Mesenchymal stem cell (in vitro differentiated cells and primary cell): ENCODE measurements around the gene NVL.
A peak's percentile ranks its signal among the peaks of the same experiment; 100 is the strongest.

Experiments used
- DNase-seq: peaks from one replicate; pipeline ENCODE4 v3.0.0-alpha.2; 2013
- H2AFZ ChIP-seq: one replicate; pipeline ENCODE4 v1.6.1; 2013; ENCODE audit warnings: low read depth, mild to moderate bottlenecking, control low read depth, inconsistent platforms, low read length, moderate library complexity
- H2AK5ac ChIP-seq: 2 replicates; pipeline ENCODE4 v1.6.1; 2013; ENCODE audit warnings: low read length, moderate library complexity, mild to moderate bottlenecking, inconsistent platforms; ENCODE audit not compliant: severe bottlenecking
- H2BK120ac ChIP-seq: one replicate; pipeline ENCODE4 v1.6.1; 2013; ENCODE audit warnings: low read depth, mild to moderate bottlenecking, inconsistent platforms, low read length, moderate library complexity
- H2BK12ac ChIP-seq, 2 experiments: one replicate each; pipeline ENCODE4 v1.6.1; 2013; ENCODE audit warnings: inconsistent platforms in 2 of 2, low read length in 2 of 2, mild to moderate bottlenecking in 2 of 2, moderate library complexity in 2 of 2, control low read depth in 1 of 2
- H2BK15ac ChIP-seq: one replicate; pipeline ENCODE4 v1.6.1; 2013; ENCODE audit warnings: mild to moderate bottlenecking, low read depth, inconsistent platforms; ENCODE audit not compliant: poor library complexity, severe bottlenecking
- H2BK5ac ChIP-seq: 2 replicates; pipeline ENCODE4 v1.6.1; 2013; ENCODE audit warnings: low read depth, mild to moderate bottlenecking, low read length, control low read depth, inconsistent platforms; ENCODE audit not compliant: poor library complexity, severe bottlenecking
- H3K14ac ChIP-seq, 2 experiments: one replicate each; pipeline ENCODE4 v1.6.1; 2013; ENCODE audit warnings: inconsistent platforms in 2 of 2, low read length in 2 of 2, control low read depth in 1 of 2, mild to moderate bottlenecking in 1 of 2, moderate library complexity in 1 of 2
- H3K18ac ChIP-seq, 2 experiments: one replicate each; pipeline ENCODE4 v1.6.1; 2013; ENCODE audit warnings: inconsistent platforms in 2 of 2, low read length in 2 of 2, control low read depth in 1 of 2, low read depth in 1 of 2, mild to moderate bottlenecking in 1 of 2
- H3K23ac ChIP-seq, 2 experiments: one replicate each; pipeline ENCODE4 v1.6.1; 2013; ENCODE audit warnings: inconsistent platforms in 2 of 2, low read length in 2 of 2, mild to moderate bottlenecking in 2 of 2, moderate library complexity in 2 of 2, control low read depth in 1 of 2
- H3K27ac ChIP-seq: 2 replicates; pipeline ENCODE4 v1.5.1; 2013; ENCODE audit warnings: mild to moderate bottlenecking, moderate library complexity, low read length, control low read depth, inconsistent platforms; ENCODE audit not compliant: poor library complexity, severe bottlenecking
- H3K27me3 ChIP-seq, 2 experiments: 2 replicates each; pipeline versions ENCODE4 v1.6.1 to v1.7.0; 2013; ENCODE audit warnings: low read length in 2 of 2, mild to moderate bottlenecking in 2 of 2, moderate library complexity in 2 of 2, control low read depth in 1 of 2, inconsistent platforms in 1 of 2; ENCODE audit not compliant: control insufficient read depth in 1 of 2, insufficient read depth in 1 of 2
- H3K36me3 ChIP-seq, 2 experiments: 2 replicates each; pipeline versions ENCODE4 v1.6.1 to v1.7.0; 2013; ENCODE audit warnings: low read length in 2 of 2, control low read depth in 1 of 2, inconsistent platforms in 1 of 2, low read depth in 1 of 2, mild to moderate bottlenecking in 1 of 2; ENCODE audit not compliant: insufficient read depth in 2 of 2, control insufficient read depth in 1 of 2
- H3K4ac ChIP-seq, 2 experiments: one replicate each; pipeline ENCODE4 v1.6.1; 2013; ENCODE audit warnings: inconsistent platforms in 2 of 2, low read length in 2 of 2, mild to moderate bottlenecking in 2 of 2, moderate library complexity in 2 of 2, control low read depth in 1 of 2, low read depth in 1 of 2
- H3K4me1 ChIP-seq: 2 replicates; pipeline ENCODE4 v1.6.1; 2013; ENCODE audit warnings: low read depth, low read length, control low read depth; ENCODE audit not compliant: control insufficient read depth, insufficient read depth
- H3K4me2 ChIP-seq: 2 replicates; pipeline ENCODE4 v1.6.1; 2013; ENCODE audit warnings: low read length, mild to moderate bottlenecking, inconsistent platforms; ENCODE audit not compliant: poor library complexity, severe bottlenecking
- H3K4me3 ChIP-seq, 2 experiments: 2 replicates each; pipeline versions ENCODE4 v1.5.1 to v1.7.0; 2013; ENCODE audit warnings: low read length in 2 of 2, mild to moderate bottlenecking in 2 of 2, control low read depth in 1 of 2, low read depth in 1 of 2; ENCODE audit not compliant: insufficient read depth in 1 of 2
- H3K79me1 ChIP-seq: replicated peaks from 2 replicates; pipeline ENCODE4 v1.6.1; 2013; ENCODE audit warnings: mild to moderate bottlenecking, control low read depth, low read length, inconsistent platforms; ENCODE audit not compliant: poor library complexity, severe bottlenecking
- H3K9ac ChIP-seq: 2 replicates; pipeline ENCODE4 v1.7.0; 2013; ENCODE audit warnings: mild to moderate bottlenecking, low read length, moderate library complexity
- H3K9me3 ChIP-seq: 2 replicates; pipeline ENCODE4 v1.7.0; 2013; ENCODE audit warnings: mild to moderate bottlenecking, low read length; ENCODE audit not compliant: control insufficient read depth
- H4K8ac ChIP-seq: one replicate; pipeline ENCODE4 v1.6.1; 2013; ENCODE audit warnings: inconsistent platforms, mild to moderate bottlenecking, low read length, moderate library complexity
- H4K91ac ChIP-seq: one replicate; pipeline ENCODE4 v1.6.1; 2013; ENCODE audit warnings: mild to moderate bottlenecking, low read length, inconsistent platforms
- WGBS: methylation state at CpG from one replicate; pipeline ENCODE4 v1.1.7; 2013; ENCODE audit warnings: mixed read lengths; 5-methylcytosine and 5-hydroxymethylcytosine counted together

The NVL gene

GRCh38 chr1:224217655-224218623 lies 112.0 kb downstream of the NVL start:
- H3K9me3 ChIP-seq = no peaks in the 10 kb centered on the region
- H3K4me1 ChIP-seq = peaks cover 7% of the 10 kb centered on the region
- no peak overlapping the region for H2BK5ac ChIP-seq
- no peak overlapping the region for H2BK15ac ChIP-seq
- no peak overlapping the region for H3K4me3 ChIP-seq
- no peak overlapping the region for H3K4me2 ChIP-seq
- H2AK5ac ChIP-seq = no peak overlapping the region
- no peak overlapping the region for H4K8ac ChIP-seq
- H3K18ac ChIP-seq = no peak overlapping the region
- no peaks in the 10 kb centered on the region for H3K36me3 ChIP-seq
- H3K27ac ChIP-seq = peak overlapping the region; percentile 45
- no peak overlapping the region for H2AFZ ChIP-seq
- H3K23ac ChIP-seq = no peak overlapping the region
- H3K27me3 ChIP-seq = no peaks in the 10 kb centered on the region
- H3K9ac ChIP-seq = no peak overlapping the region
- no peaks in the 10 kb centered on the region for H3K79me1 ChIP-seq
- H4K91ac ChIP-seq = no peak overlapping the region
- no peak overlapping the region for H2BK120ac ChIP-seq
- H3K14ac ChIP-seq = no peak overlapping the region
- H2BK12ac ChIP-seq = no peak overlapping the region
- DNase-seq = no peak
- WGBS = 93% methylated on average over 11 of the region's 11 CpGs
- no peak overlapping the region for H3K4ac ChIP-seq

- Histone ChIP-seq H2AFZ (no peak overlapping the region), H3K4me2 (no peak overlapping the region), H4K8ac (no peak overlapping the region), H3K18ac (no peak overlapping the region), H3K27me3 (no peaks in the 10 kb centered on the region), H3K14ac (no peak overlapping the region), H3K9me3 (no peaks in the 10 kb centered on the region), H3K79me1 (no peaks in the 10 kb centered on the region), H3K27ac (no peak overlapping the region), H2BK15ac (no peak overlapping the region), H3K23ac (no peak overlapping the region), H3K36me3 (no peaks in the 10 kb centered on the region), H4K91ac (no peak overlapping the region), H3K4me3 (no peak overlapping the region), H3K4ac (no peak overlapping the region), H2BK120ac (no peak overlapping the region), H2BK5ac (no peak overlapping the region), H3K4me1 (peaks cover 14% of the 10 kb centered on the region), H2AK5ac (no peak overlapping the region), H3K9ac (no peak overlapping the region), H2BK12ac (no peak overlapping the region)
- no peak for DNase-seq
- WGBS = 97% methylated on average over 8 of the region's 8 CpGs
These were observed 113.6 kb downstream of the NVL start for GRCh38 chr1:224216382-224216781.

GRCh38 chr1:224213438-224214119 lies 116.4 kb downstream of the NVL start:
- peak overlapping the region; percentile 99 for H2AK5ac ChIP-seq
- no peaks in the 10 kb centered on the region for H3K27me3 ChIP-seq
- no peak overlapping the region for H4K8ac ChIP-seq
- H3K4ac ChIP-seq = no peak overlapping the region
- peak overlapping the region; percentile 66 for H3K27ac ChIP-seq
- no peak overlapping the region for H2BK12ac ChIP-seq
- H3K18ac ChIP-seq = no peak overlapping the region
- WGBS = 73% methylated on average over 4 of the region's 4 CpGs
- no peaks in the 10 kb centered on the region for H3K9me3 ChIP-seq
- H4K91ac ChIP-seq = peak overlapping the region; percentile 21
- no peak overlapping the region for H3K4me2 ChIP-seq
- no peak overlapping the region for H2BK120ac ChIP-seq
- peak overlapping the region; percentile 61 for H2BK5ac ChIP-seq
- H2AFZ ChIP-seq = no peak overlapping the region
- no peak overlapping the region for H3K14ac ChIP-seq
- no peak overlapping the region for H3K4me3 ChIP-seq
- DNase-seq = no peak
- H3K36me3 ChIP-seq = no peaks in the 10 kb centered on the region
- H3K9ac ChIP-seq = no peak overlapping the region
- no peak overlapping the region for H3K23ac ChIP-seq
- H3K79me1 ChIP-seq = no peaks in the 10 kb centered on the region
- H3K4me1 ChIP-seq = peaks cover 15% of the 10 kb centered on the region
- H2BK15ac ChIP-seq = no peak overlapping the region

GRCh38 chr1:224212618-224213061 lies 117.3 kb downstream of the NVL start:
- peak overlapping the region; percentile 76 for H2AK5ac ChIP-seq
- no peak overlapping the region for H2BK15ac ChIP-seq
- H2AFZ ChIP-seq = no peak overlapping the region
- peak overlapping the region in 1 of 2 experiments; percentile 77 for H3K14ac ChIP-seq
- no peaks in the 10 kb centered on the region for H3K79me1 ChIP-seq
- H3K4me3 ChIP-seq = no peak overlapping the region
- no peak overlapping the region for H3K9ac ChIP-seq
- peak overlapping the region in 1 of 2 experiments; percentile 58 for H3K4ac ChIP-seq
- H2BK120ac ChIP-seq = peak overlapping the region; percentile 42
- peak overlapping the region in 1 of 2 experiments; percentile 54 for H2BK12ac ChIP-seq
- H3K27ac ChIP-seq = peak overlapping the region; percentile 58
- H3K23ac ChIP-seq = no peak overlapping the region
- no peak overlapping the region for H4K91ac ChIP-seq
- no peaks in the 10 kb centered on the region for H3K36me3 ChIP-seq
- H2BK5ac ChIP-seq = peak overlapping the region; percentile 14
- DNase-seq = no peak
- peak overlapping the region; percentile 42 for H4K8ac ChIP-seq
- no peaks in the 10 kb centered on the region for H3K27me3 ChIP-seq
- H3K4me2 ChIP-seq = no peak overlapping the region
- peaks cover 15% of the 10 kb centered on the region for H3K4me1 ChIP-seq
- H3K9me3 ChIP-seq = no peaks in the 10 kb centered on the region
- WGBS = 70% methylated on average over 13 of the region's 13 CpGs
- peak overlapping the region in 1 of 2 experiments; percentile 38 for H3K18ac ChIP-seq
